K562 (cell line): ENCODE measurements around the gene ADGRD1. TPM values are rescaled to one million over a fixed set of nuclear protein-coding genes. Genes with fewer than 3 reads are reported as not detected.
A peak's percentile ranks its signal among the peaks of the same experiment; 100 is the strongest.

ENCODE experiments used
- ADNP ChIP-seq: fragments of 200-800 bp; sonication (Bioruptor generic); IDR thresholded peaks from 2 replicates; pipeline ENCODE4 v1.6.1; 2016; ENCODE audit warnings: missing genetic modification characterization, missing compliant biosample characterization
- ARID3A ChIP-seq: IDR thresholded peaks from 2 replicates; pipeline ENCODE4 v1.6.1; 2012; ENCODE audit warnings: low read depth, low read length, improper control_type of control experiment, borderline replicate concordance
- BRCA1 ChIP-seq, 2 experiments: fragments of 450-650 bp in 1 of 2; sonication (generic) in 1 of 2; formaldehyde crosslinking in 1 of 2; IDR thresholded peaks; 2 replicates each; pipeline versions ENCODE4 v1.5.0 to v1.6.1; 2017 to 2020; ENCODE audit warnings: mild to moderate bottlenecking in 1 of 2, missing genetic modification reagents in 1 of 2
- CHD4 ChIP-seq: fragments of 200-600 bp; sonication (generic); IDR thresholded peaks from 3 replicates; pipeline ENCODE4 v1.6.1; 2012; ENCODE audit warnings: low read depth, mild to moderate bottlenecking, mixed read lengths, low read length, inconsistent platforms; ENCODE audit not compliant: insufficient read depth, insufficient replicate concordance, poor library complexity, severe bottlenecking
- CSDE1 ChIP-seq, 2 experiments: fragments of 450-650 bp; IDR thresholded peaks; 2 replicates each; pipeline ENCODE4 v1.6.1; 2016; ENCODE audit warnings: mild to moderate bottlenecking in 1 of 2
- ELF4 ChIP-seq: fragments of 450-650 bp; formaldehyde crosslinking; IDR thresholded peaks from 2 replicates; pipeline ENCODE4 v1.4.0; 2022; ENCODE audit warnings: missing genetic modification characterization
- ESRRA ChIP-seq: fragments of 450-650 bp; IDR thresholded peaks from 2 replicates; pipeline ENCODE4 v1.6.1; 2014; ENCODE audit warnings: low read depth, mild to moderate bottlenecking, moderate library complexity, borderline replicate concordance
- HDAC2 ChIP-seq: fragments of 450-650 bp; IDR thresholded peaks from 2 replicates; pipeline ENCODE4 v1.6.1; 2016; ENCODE audit warnings: mild to moderate bottlenecking
- HMGN3 ChIP-seq: IDR thresholded peaks from 2 replicates; pipeline ENCODE4 v1.6.1; 2011; ENCODE audit warnings: borderline replicate concordance, low read depth, mild to moderate bottlenecking, mixed read lengths, low read length; ENCODE audit not compliant: insufficient read length; ENCODE audit errors: extremely low read depth
- KDM1A ChIP-seq, 2 experiments: fragments of 450-650 bp; IDR thresholded peaks; 2 replicates each; pipeline ENCODE4 v1.6.1; 2016; ENCODE audit warnings: mild to moderate bottlenecking in 2 of 2
- LCOR ChIP-seq: sonication (generic); formaldehyde crosslinking; IDR thresholded peaks from 2 replicates; pipeline ENCODE4 v1.8.0; 2022; ENCODE audit warnings: mild to moderate bottlenecking, missing genetic modification reagents
- PPARD ChIP-seq: fragments of 250-450 bp; sonication (Bioruptor Pico); IDR thresholded peaks from 2 replicates; pipeline ENCODE4 v1.8.0; 2022; ENCODE audit warnings: inconsistent platforms, mild to moderate bottlenecking, moderate library complexity
- SNRNP70 ChIP-seq: fragments of 200-400 bp; formaldehyde crosslinking; optimal IDR thresholded peaks from 2 replicates; pipeline ENCODE3; 2017; ENCODE audit warnings: low read depth, low read length
- SRSF1 ChIP-seq: fragments of 200-400 bp; formaldehyde crosslinking; IDR thresholded peaks from 2 replicates; pipeline ENCODE4 v1.6.1; 2017; ENCODE audit warnings: mild to moderate bottlenecking, low read depth, low read length, moderate library complexity
- USF1 ChIP-seq: sonication (generic); formaldehyde crosslinking; IDR thresholded peaks from 2 replicates; pipeline ENCODE4 v1.9.0; 2022; ENCODE audit warnings: mild to moderate bottlenecking, missing genetic modification reagents
- XRCC5 ChIP-seq: fragments of 200-400 bp; formaldehyde crosslinking; IDR thresholded peaks from 2 replicates; pipeline ENCODE4 v1.6.1; 2017; ENCODE audit warnings: low read depth, mild to moderate bottlenecking, low read length
- ZNF212 ChIP-seq: fragments of 450-650 bp; formaldehyde crosslinking; IDR thresholded peaks from 2 replicates; pipeline ENCODE4 v1.4.0; 2020; ENCODE audit warnings: mild to moderate bottlenecking
- ZNF324 ChIP-seq: fragments of 250-450 bp; sonication (Bioruptor Pico); IDR thresholded peaks from 2 replicates; pipeline ENCODE4 v1.4.0; 2020; ENCODE audit warnings: mild to moderate bottlenecking
- ZNF740 ChIP-seq, 3 experiments: fragments of 200-800 bp in 1 of 3; sonication (Bioruptor generic) in 1 of 3; sonication (generic) in 1 of 3; formaldehyde crosslinking in 1 of 3; IDR thresholded peaks; 2 replicates each; pipeline versions ENCODE4 v1.6.1 to v1.8.0; 2016 to 2022; ENCODE audit warnings: mild to moderate bottlenecking in 2 of 3, missing compliant biosample characterization in 2 of 3, missing genetic modification characterization in 2 of 3, missing genetic modification reagents in 1 of 3
- ZNF778 ChIP-seq: fragments of 450-650 bp; formaldehyde crosslinking; IDR thresholded peaks from 2 replicates; pipeline ENCODE4 v1.4.0; 2020; ENCODE audit warnings: mild to moderate bottlenecking, moderate library complexity
- polyA plus RNA-seq, 8 experiments: library from polyadenylated mRNA; depleted of rRNA in 4 of 8; stranded (reverse) in 5 of 8; unstranded in 3 of 8; fragments of >200 nt; fragmentation: Nextera tagmentation in 2 of 8; fragmentation: Illumina TruSeq in 1 of 8; extraction: Ambion mirVana in 2 of 8; extraction: Trizol in 1 of 8; gene quantifications; 2 replicates each; pipeline versions ENCODE4 v1.2.1 to v1.2.3, GENCODE V29; 2011 to 2014; ENCODE audit warnings: inconsistent platforms in 1 of 8, missing spikeins in 1 of 8
- total RNA-seq, 7 experiments: library from RNA; depleted of rRNA in 6 of 7; stranded (reverse); fragments of >200 nt in 6 of 7; fragmentation: Illumina TruSeq in 2 of 7; extraction: Trizol in 2 of 7; gene quantifications; 2 replicates each; pipeline versions ENCODE4 v1.2.1 to v1.2.3, GENCODE V29; 2011 to 2021; ENCODE audit warnings: low replicate concordance in 1 of 7
- TF ChIP-seq, protein P1 (sequence below): sonication (generic); formaldehyde crosslinking; IDR thresholded peaks from 2 replicates; pipeline ENCODE4 v1.8.0; 2022; ENCODE audit warnings: missing genetic modification reagents, mild to moderate bottlenecking, moderate library complexity, borderline replicate concordance
- TF ChIP-seq, protein P2 (sequence below): fragments of 450-650 bp; IDR thresholded peaks from one replicate; pipeline ENCODE4 v1.6.1; 2018; ENCODE audit warnings: mild to moderate bottlenecking, moderate library complexity; ENCODE audit not compliant: partially characterized antibody

The ADGRD1 gene
- total and polyA plus RNA-seq, 9 of the 15 experiments (the other 6 are each of a cell fraction or from before 2014, with no cell fraction given) = 1.7 to 11.7 (median 3.3) TPM

GRCh38 chr12:130981074-130981742 is 27.5 kb downstream of the ADGRD1 start (continued):
- TF ChIP-seq HDAC2 = peak; percentile 35; the same call in 1 of the 2 replicates
- TF ChIP-seq SNRNP70 = no peak
- TF ChIP-seq PPARD (CRISPR knock-in tag) = no peak
- TF ChIP-seq KDM1A (IDR thresholded peaks at IDR 0.05) = peak; percentile 32 to 69; a peak in 2 of 4 replicates
- no peak for TF ChIP-seq BRCA1 (IDR thresholded peaks at IDR 0.05)
- TF ChIP-seq BRCA1 (CRISPR knock-in tag; IDR thresholded peaks at IDR 0.05) = no peak
- no peak for TF ChIP-seq ZNF778
- no peak for TF ChIP-seq ELF4 (CRISPR knock-in tag)
- TF ChIP-seq SRSF1 = no peak
- TF ChIP-seq, protein P1, sequence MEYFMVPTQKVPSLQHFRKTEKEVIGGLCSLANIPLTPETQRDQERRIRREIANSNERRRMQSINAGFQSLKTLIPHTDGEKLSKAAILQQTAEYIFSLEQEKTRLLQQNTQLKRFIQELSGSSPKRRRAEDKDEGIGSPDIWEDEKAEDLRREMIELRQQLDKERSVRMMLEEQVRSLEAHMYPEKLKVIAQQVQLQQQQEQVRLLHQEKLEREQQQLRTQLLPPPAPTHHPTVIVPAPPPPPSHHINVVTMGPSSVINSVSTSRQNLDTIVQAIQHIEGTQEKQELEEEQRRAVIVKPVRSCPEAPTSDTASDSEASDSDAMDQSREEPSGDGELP = no peak
- TF ChIP-seq ADNP = peak; percentile 69
- TF ChIP-seq USF1 (CRISPR knock-in tag) = no peak
- TF ChIP-seq, protein P2, sequence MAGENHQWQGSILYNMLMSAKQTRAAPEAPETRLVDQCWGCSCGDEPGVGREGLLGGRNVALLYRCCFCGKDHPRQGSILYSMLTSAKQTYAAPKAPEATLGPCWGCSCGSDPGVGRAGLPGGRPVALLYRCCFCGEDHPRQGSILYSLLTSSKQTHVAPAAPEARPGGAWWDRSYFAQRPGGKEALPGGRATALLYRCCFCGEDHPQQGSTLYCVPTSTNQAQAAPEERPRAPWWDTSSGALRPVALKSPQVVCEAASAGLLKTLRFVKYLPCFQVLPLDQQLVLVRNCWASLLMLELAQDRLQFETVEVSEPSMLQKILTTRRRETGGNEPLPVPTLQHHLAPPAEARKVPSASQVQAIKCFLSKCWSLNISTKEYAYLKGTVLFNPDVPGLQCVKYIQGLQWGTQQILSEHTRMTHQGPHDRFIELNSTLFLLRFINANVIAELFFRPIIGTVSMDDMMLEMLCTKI = no peak
- TF ChIP-seq CHD4 = peak; percentile 67
- no peak for TF ChIP-seq ZNF740 (CRISPR knock-in tag; IDR thresholded peaks at IDR 0.05)
- TF ChIP-seq ZNF740 (tag; IDR thresholded peaks at IDR 0.05) = no peak
- TF ChIP-seq ZNF212 (CRISPR knock-in tag) = no peak
- TF ChIP-seq CSDE1 (IDR thresholded peaks at IDR 0.05) = no peak
- no peak for TF ChIP-seq XRCC5
- TF ChIP-seq ESRRA = peak; percentile 94
- TF ChIP-seq ARID3A = no peak
- TF ChIP-seq ZNF324 = no peak
- TF ChIP-seq HMGN3 = no peak
- no peak for TF ChIP-seq LCOR (CRISPR knock-in tag)
